Measurements from ENCODE around the gene C16orf74.

DNA sequence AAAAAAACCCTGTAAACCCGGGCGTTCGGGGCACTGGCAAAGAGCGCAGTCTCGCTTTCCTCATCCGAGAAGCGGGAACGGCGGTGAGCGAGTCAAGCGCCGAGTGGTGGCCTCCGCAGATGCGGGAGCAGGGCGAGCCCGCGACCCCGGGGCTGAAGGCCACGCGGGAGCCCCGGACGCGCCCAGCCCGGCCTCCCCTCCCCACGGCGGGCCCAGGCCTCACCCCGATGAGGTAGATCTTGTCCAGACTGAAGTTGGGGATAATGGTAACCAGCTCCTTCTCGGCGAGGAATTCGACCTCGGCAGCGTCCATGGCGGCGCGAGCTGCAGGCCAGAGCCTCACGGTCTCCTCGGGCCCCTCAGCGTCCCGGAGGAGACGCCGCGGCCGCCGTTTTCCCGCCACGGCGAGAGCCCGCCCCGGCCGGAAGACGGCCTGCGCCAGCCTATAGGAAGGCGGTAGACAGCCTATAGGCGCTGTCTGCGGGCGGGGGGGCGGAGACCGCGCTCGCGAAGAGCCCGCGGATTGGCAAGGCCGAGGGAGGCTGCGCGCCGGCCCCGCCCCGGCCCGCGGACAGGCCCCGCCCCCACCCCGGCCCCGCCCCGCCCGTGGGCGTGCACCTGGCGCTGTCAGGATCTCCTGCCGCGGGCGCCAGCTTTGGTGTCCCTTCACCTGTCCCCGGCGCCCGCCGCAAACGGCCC is 62.2 kb downstream of the C16orf74 start, which contains the start of gene GINS2:
- TF ChIP-seq EZH2phosphoT487 (IDR thresholded peaks at IDR 0.05; ENCODE audit: insufficient read depth, low read depth) (no peak), EZH2 (IDR thresholded peaks at IDR 0.05; ENCODE audit: insufficient read depth, poor library complexity, severe bottlenecking) (no peak)

Data from GM23248 (cell line).